IMR-90 (cell line): ENCODE measurements around the gene DNAJC5. TPM values are rescaled to one million over a fixed set of nuclear protein-coding genes. Genes with fewer than 3 reads are reported as not detected.

Experiments used
- ATAC-seq: fragments of 200-7000 bp; cut with Tn5 transposase; 2 replicates; pipeline ENCODE4 v1.9.1; 2020; ENCODE audit warnings: low read depth, mild to moderate bottlenecking, moderate library complexity
- BruUV-seq: library from RNA; stranded (reverse); fragments of 400-500 nt; replicated peaks from 2 replicates; lab custom pipeline; 2021; lab: Mats Ljungman, UMichigan
- CTCF ChIA-PET: fragments of 300-600 bp; formaldehyde crosslinking; extraction: SDS; loops from one replicate; lab custom pipeline; 2021; ENCODE audit warnings: antibody characterized with exemption; lab: Yijun Ruan, JAX
- POLR2A ChIA-PET: fragments of 300-600 bp; sonication (Branson Sonifier 250); formaldehyde crosslinking; loops from one replicate; lab custom pipeline; 2022; ENCODE audit warnings: antibody characterized with exemption; ENCODE audit not compliant: unreplicated experiment; lab: Charles Lee
- DNase-seq: peaks from one replicate; pipeline ENCODE4 v3.0.0; 2013
- H2AFZ ChIP-seq: replicated peaks from 2 replicates; pipeline ENCODE3; 2013; ENCODE audit warnings: low read length, mild to moderate bottlenecking; ENCODE audit not compliant: poor library complexity
- H2AK5ac ChIP-seq: 2 replicates; pipeline ENCODE4 v1.6.1; 2013; ENCODE audit warnings: low read depth, low read length, inconsistent platforms
- H2AK9ac ChIP-seq: replicated peaks from 2 replicates; pipeline ENCODE3; 2013; ENCODE audit warnings: mild to moderate bottlenecking, low read depth, low read length, moderate library complexity; ENCODE audit not compliant: poor library complexity
- H2BK120ac ChIP-seq: 2 replicates; pipeline ENCODE4 v1.6.1; 2013; ENCODE audit warnings: low read depth, low read length, inconsistent platforms
- H2BK15ac ChIP-seq: 3 replicates; pipeline ENCODE4 v1.6.1; 2013; ENCODE audit warnings: low read depth, low read length, inconsistent platforms
- H2BK20ac ChIP-seq: 2 replicates; pipeline ENCODE4 v1.6.1; 2013; ENCODE audit warnings: low read depth, mild to moderate bottlenecking, inconsistent platforms, low read length, moderate library complexity
- H2BK5ac ChIP-seq: 2 replicates; pipeline ENCODE4 v1.6.1; 2013; ENCODE audit warnings: mild to moderate bottlenecking, low read depth, low read length, inconsistent platforms; ENCODE audit not compliant: poor library complexity, severe bottlenecking
- H3K14ac ChIP-seq: replicated peaks from 2 replicates; pipeline ENCODE4 v1.6.1; 2013; ENCODE audit warnings: low read depth, low read length, inconsistent platforms
- H3K18ac ChIP-seq: 2 replicates; pipeline ENCODE4 v1.6.1; 2013; ENCODE audit warnings: low read depth, low read length, control low read depth
- H3K23ac ChIP-seq: 2 replicates; pipeline ENCODE4 v1.6.1; 2013; ENCODE audit warnings: low read depth, low read length, inconsistent platforms
- H3K27ac ChIP-seq: 2 replicates; pipeline ENCODE4 v1.5.1; 2013; ENCODE audit warnings: mild to moderate bottlenecking, control low read depth, low read length; ENCODE audit not compliant: insufficient read depth
- H3K27me3 ChIP-seq: 2 replicates; pipeline ENCODE4 v1.6.1; 2013; ENCODE audit warnings: low read length; ENCODE audit not compliant: control insufficient read depth, insufficient read depth
- H3K36me3 ChIP-seq: 2 replicates; pipeline ENCODE4 v1.6.1; 2013; ENCODE audit warnings: low read length, mixed read lengths; ENCODE audit not compliant: control insufficient read depth, insufficient read depth
- H3K4ac ChIP-seq: 2 replicates; pipeline ENCODE4 v1.6.1; 2013; ENCODE audit warnings: low read depth, low read length, inconsistent platforms
- H3K4me1 ChIP-seq: 2 replicates; pipeline ENCODE4 v1.6.1; 2013; ENCODE audit warnings: low read length, mixed read lengths; ENCODE audit not compliant: control insufficient read depth, insufficient read depth
- H3K4me2 ChIP-seq: 2 replicates; pipeline ENCODE4 v1.6.1; 2013; ENCODE audit warnings: low read depth, mild to moderate bottlenecking, control low read depth, low read length, moderate library complexity
- H3K4me3 ChIP-seq: 2 replicates; pipeline ENCODE4 v1.5.1; 2013; ENCODE audit warnings: low read depth, mild to moderate bottlenecking, control low read depth, low read length, moderate library complexity; ENCODE audit not compliant: insufficient read depth
- H3K56ac ChIP-seq: 2 replicates; pipeline ENCODE4 v1.6.1; 2013; ENCODE audit warnings: low read length, inconsistent platforms; ENCODE audit not compliant: insufficient read depth; ENCODE audit errors: extremely low read depth
- H3K79me1 ChIP-seq, 2 experiments: 2 replicates each; pipeline ENCODE4 v1.6.1; 2013; ENCODE audit warnings: low read length in 2 of 2, inconsistent platforms in 1 of 2, low read depth in 1 of 2
- H3K9ac ChIP-seq: 2 replicates; pipeline ENCODE4 v1.6.1; 2013; ENCODE audit warnings: low read depth, low read length, control low read depth
- H3K9me1 ChIP-seq: 2 replicates; pipeline ENCODE4 v1.6.1; 2013; ENCODE audit warnings: low read length, inconsistent platforms; ENCODE audit not compliant: insufficient read depth
- H3K9me3 ChIP-seq: 2 replicates; pipeline ENCODE4 v1.6.1; 2013; ENCODE audit warnings: low read length; ENCODE audit not compliant: control insufficient read depth, insufficient read depth
- H4K20me1 ChIP-seq: 2 replicates; pipeline ENCODE4 v1.6.1; 2013; ENCODE audit warnings: low read length, inconsistent platforms; ENCODE audit not compliant: insufficient read depth
- H4K5ac ChIP-seq: 2 replicates; pipeline ENCODE4 v1.6.1; 2013; ENCODE audit warnings: mild to moderate bottlenecking, low read depth, low read length, control low read depth
- H4K8ac ChIP-seq, 2 experiments: 2 replicates each; pipeline ENCODE4 v1.6.1; 2013; ENCODE audit warnings: low read depth in 2 of 2, low read length in 2 of 2, control low read depth in 1 of 2, inconsistent platforms in 1 of 2
- H4K91ac ChIP-seq: 2 replicates; pipeline ENCODE4 v1.6.1; 2013; ENCODE audit warnings: low read depth, low read length, inconsistent platforms; ENCODE audit not compliant: insufficient read depth
- BHLHE40 ChIP-seq: fragments of 150-350 bp; IDR thresholded peaks from 2 replicates; pipeline ENCODE4 v1.6.1; 2016; ENCODE audit warnings: mild to moderate bottlenecking, low read depth, low read length
- CEBPB ChIP-seq: IDR thresholded peaks from 2 replicates; pipeline ENCODE4 v1.6.1; 2012; ENCODE audit warnings: low read depth, low read length, improper control_type of control experiment
- CTCF ChIP-seq: conservative IDR thresholded peaks from 2 replicates; pipeline ENCODE4 v1.5.1; 2012; ENCODE audit warnings: mild to moderate bottlenecking, low read depth, low read length, improper control_type of control experiment
- MAZ ChIP-seq: IDR thresholded peaks from 2 replicates; pipeline ENCODE4 v1.6.1; 2012; ENCODE audit warnings: low read depth, mild to moderate bottlenecking, low read length, improper control_type of control experiment, moderate library complexity, borderline replicate concordance
- MXI1 ChIP-seq: IDR thresholded peaks from 2 replicates; pipeline ENCODE4 v1.6.1; 2012; ENCODE audit warnings: low read depth, mild to moderate bottlenecking, low read length, moderate library complexity, borderline replicate concordance
- NFE2L2 ChIP-seq: fragments of 150-350 bp; IDR thresholded peaks from 2 replicates; pipeline ENCODE4 v1.6.1; 2016; ENCODE audit warnings: low read depth, mild to moderate bottlenecking, low read length
- POLR2A ChIP-seq: IDR thresholded peaks from 2 replicates; pipeline ENCODE4 v1.6.1; 2012; ENCODE audit warnings: mild to moderate bottlenecking, low read depth, low read length
- RAD21 ChIP-seq: IDR thresholded peaks from 2 replicates; pipeline ENCODE4 v1.6.1; 2012; ENCODE audit warnings: low read length, improper control_type of control experiment
- RCOR1 ChIP-seq: IDR thresholded peaks from 2 replicates; pipeline ENCODE4 v1.6.1; 2012; ENCODE audit warnings: mild to moderate bottlenecking, low read length, improper control_type of control experiment; ENCODE audit not compliant: insufficient replicate concordance
- RFX5 ChIP-seq: IDR thresholded peaks from 2 replicates; pipeline ENCODE4 v1.8.0; 2012; ENCODE audit warnings: low read depth, mild to moderate bottlenecking, low read length, moderate library complexity
- SMC3 ChIP-seq: fragments of 150-350 bp; IDR thresholded peaks from 2 replicates; pipeline ENCODE4 v1.6.1; 2016; ENCODE audit warnings: low read depth, mild to moderate bottlenecking, antibody characterized with exemption, low read length, moderate library complexity
- USF2 ChIP-seq: fragments of 150-350 bp; IDR thresholded peaks from 2 replicates; pipeline ENCODE4 v1.6.1; 2017; ENCODE audit warnings: mild to moderate bottlenecking, antibody characterized with exemption, low read length, low read depth
- WGBS, 2 experiments: methylation state at CpG; one replicate each; pipeline versions ENCODE4 v1.1.5 to v1.1.7; 2013; ENCODE audit warnings: missing lambda C conversion rate in 2 of 2; ENCODE audit not compliant: insufficient read length in 1 of 2; ENCODE audit errors: extremely low coverage in 2 of 2; 5-methylcytosine and 5-hydroxymethylcytosine counted together
- dilution Hi-C: fragments of 300-500 bp; cut with HindIII; formaldehyde crosslinking; loops from one replicate; pipeline ENCODE4 v1.14.3; 2018; ENCODE audit warnings: low sequenced_read_pairs; ENCODE audit not compliant: unreplicated experiment
- in situ Hi-C: fragments of 300-500 bp; cut with MboI; formaldehyde crosslinking; loops from 3 replicates; pipeline ENCODE4 v1.14.3; 2019; ENCODE audit warnings: low sequenced_read_pairs, inconsistent platforms, mixed read lengths
- intact Hi-C: fragments of 100-400 bp; cut with micrococcal nuclease; formaldehyde crosslinking; loops from 2 replicates; pipeline ENCODE4 v1.10.0; 2022
- polyA plus RNA-seq, 3 experiments: library from polyadenylated mRNA; depleted of rRNA; stranded (reverse); fragments of >200 nt; gene quantifications; 2 replicates each; pipeline ENCODE4 v1.2.3, GENCODE V29; 2012; ENCODE audit warnings: low replicate concordance in 1 of 3
- total RNA-seq: library from RNA; depleted of rRNA; stranded (reverse); fragments of >200 nt; gene quantifications from 2 replicates; pipeline ENCODE4 v1.2.3, GENCODE V29; 2012
- TF ChIP-seq, protein P1 (sequence below): fragments of 150-350 bp; IDR thresholded peaks from 2 replicates; pipeline ENCODE4 v1.6.1; 2016; ENCODE audit warnings: low read depth, mild to moderate bottlenecking, low read length, moderate library complexity, borderline replicate concordance

Gene DNAJC5
- total and polyA plus RNA-seq, 2 of the 4 experiments (the other 2 are of a cell fraction): 35.6 to 45.2 TPM

DNA sequence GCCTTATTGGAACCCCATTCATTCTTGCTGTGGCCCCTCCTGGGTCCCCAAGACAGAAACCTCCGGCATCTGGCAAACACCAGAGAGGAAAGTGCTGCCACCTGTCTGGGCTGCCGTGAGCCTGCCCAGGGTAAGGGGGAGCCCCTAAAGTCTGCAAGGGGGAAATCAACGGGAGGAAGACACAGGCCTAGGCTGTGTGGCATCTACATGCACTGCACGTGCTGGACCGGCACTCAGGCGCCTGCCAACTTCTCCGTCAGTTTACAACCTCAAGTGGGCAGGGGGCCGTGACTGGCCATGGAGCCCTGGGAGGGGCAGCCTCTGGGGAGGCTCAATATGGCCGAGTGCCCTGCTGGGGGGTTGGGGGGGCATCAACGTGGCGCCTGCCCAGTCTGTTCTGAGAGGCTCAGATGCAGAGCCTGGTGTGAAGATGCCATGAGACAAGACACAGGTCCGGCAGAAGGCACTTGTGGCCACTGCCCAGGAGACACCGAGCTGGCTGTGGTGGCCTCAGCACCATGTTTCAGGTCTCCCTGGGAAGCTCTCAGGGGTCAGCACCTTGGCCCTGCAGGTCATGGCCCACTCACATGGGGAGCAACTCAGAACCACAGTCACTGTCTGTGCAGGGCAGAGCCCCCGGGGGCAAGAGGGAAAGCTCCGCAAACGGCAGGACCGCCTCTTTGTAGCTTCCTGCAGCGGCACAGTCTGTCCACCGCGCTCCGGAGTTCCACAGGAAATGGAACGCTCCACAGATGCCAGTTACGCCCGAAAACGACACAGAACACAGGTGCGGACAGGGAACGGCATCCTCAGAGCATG lies 52.9 kb downstream of the DNAJC5 start:
- Histone ChIP-seq H3K9me1 (peaks cover 22% of the 10 kb centered on the region), H2BK15ac (no peak overlapping the region), H3K9ac (no peak overlapping the region), H2BK5ac (no peak overlapping the region), H3K27me3 (no peaks in the 10 kb centered on the region), H2AFZ (no peak overlapping the region), H4K20me1 (peaks cover 99% of the 10 kb centered on the region), H4K91ac (no peak overlapping the region), H3K27ac (no peak overlapping the region), H2BK20ac (no peak overlapping the region), H2BK120ac (no peak overlapping the region), H3K79me1 (peaks cover 18 to 91% of the 10 kb centered on the region in 2 experiments; a peak in 3 of 4 replicates), H3K9me3 (no peaks in the 10 kb centered on the region), H4K8ac (no peak overlapping the region), H3K4me1 (peaks cover 29% of the 10 kb centered on the region), H3K18ac (no peak overlapping the region), H2AK5ac (no peak overlapping the region), H3K14ac (no peak overlapping the region), H3K36me3 (peaks cover 35% of the 10 kb centered on the region), H3K4ac (no peak overlapping the region), H3K56ac (no peak overlapping the region), H3K23ac (no peak overlapping the region), H4K5ac (no peak overlapping the region), H2AK9ac (no peak overlapping the region), H3K4me3 (no peak overlapping the region), H3K4me2 (no peak overlapping the region)
- ATAC-seq (no peak), DNase-seq (no peak)
- ChIA-PET POLR2A (no interaction called here), CTCF (no interaction called here)
- 77% methylated on average over 20 of the region's 27 CpGs; no CpG with 5 or more reads in 1 of the 2 experiments for WGBS, 2 experiments
- intact Hi-C loops (no loop called here), in situ Hi-C loops (no loop called here), dilution Hi-C loops (no loop called here)
- TF ChIP-seq SMC3 (no peak), NFE2L2 (no peak), CTCF (no peak), RFX5 (no peak), RCOR1 (no peak), MAZ (no peak), BHLHE40 (no peak), MXI1 (no peak), RAD21 (no peak), CEBPB (no peak), USF2 (no peak), POLR2A (no peak)
- TF ChIP-seq, protein P1, sequence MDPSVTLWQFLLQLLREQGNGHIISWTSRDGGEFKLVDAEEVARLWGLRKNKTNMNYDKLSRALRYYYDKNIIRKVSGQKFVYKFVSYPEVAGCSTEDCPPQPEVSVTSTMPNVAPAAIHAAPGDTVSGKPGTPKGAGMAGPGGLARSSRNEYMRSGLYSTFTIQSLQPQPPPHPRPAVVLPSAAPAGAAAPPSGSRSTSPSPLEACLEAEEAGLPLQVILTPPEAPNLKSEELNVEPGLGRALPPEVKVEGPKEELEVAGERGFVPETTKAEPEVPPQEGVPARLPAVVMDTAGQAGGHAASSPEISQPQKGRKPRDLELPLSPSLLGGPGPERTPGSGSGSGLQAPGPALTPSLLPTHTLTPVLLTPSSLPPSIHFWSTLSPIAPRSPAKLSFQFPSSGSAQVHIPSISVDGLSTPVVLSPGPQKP: no peak
- no TSS peak for BruUV-seq
